IPS-NIHi11 (cell line): ENCODE results near the gene CALML4.

Experiments
- DNase-seq: peaks from one replicate; pipeline ENCODE4 v3.0.0; 2012; ENCODE audit warnings: mixed read lengths, low spot score

The CALML4 gene

DNA sequence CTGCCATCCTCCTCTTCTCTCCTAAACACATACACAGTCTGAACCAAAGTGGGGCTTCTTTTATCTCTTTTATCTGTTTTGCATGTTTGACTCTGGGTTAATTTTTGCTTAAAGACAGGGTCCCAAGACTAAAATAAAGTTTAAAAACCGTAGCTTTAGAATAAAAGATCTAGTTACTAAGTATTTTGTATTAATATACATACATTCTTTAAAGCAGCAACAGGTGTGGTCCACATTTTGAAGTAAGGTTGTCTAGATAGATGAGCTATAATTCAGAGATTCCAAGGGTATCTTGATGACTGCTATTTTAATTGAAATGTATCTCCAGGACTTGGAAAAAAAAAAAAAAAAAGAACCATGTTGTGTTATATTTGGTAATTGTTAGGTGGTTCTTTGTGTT is 61.3 kb downstream of the CALML4 start:
- no peak for DNase-seq

DNA sequence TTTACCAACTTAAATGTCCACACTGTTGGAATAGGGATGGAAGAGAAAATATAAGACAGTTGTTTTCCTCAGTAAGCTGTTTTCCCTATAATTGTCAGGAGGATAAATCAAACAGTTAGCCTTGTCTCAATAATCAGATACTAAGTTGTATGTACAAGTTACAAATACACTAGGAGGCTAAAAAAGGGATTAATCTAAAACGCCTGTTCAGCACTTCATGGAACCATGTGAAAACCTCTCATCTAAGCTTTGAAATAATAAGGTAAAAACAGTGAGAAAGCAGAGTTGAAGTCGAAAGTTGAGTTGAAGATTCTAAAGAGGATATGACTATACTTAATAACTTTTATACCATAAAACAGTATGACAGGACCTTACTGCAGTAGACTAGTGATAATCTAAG is 62.0 kb downstream of the CALML4 start:
- no peak for DNase-seq
